GM12878 (cell line): ENCODE data around the gene GPR87. TPM values are rescaled to one million over a fixed set of nuclear protein-coding genes. Genes with fewer than 3 reads are reported as not detected.
A peak's percentile ranks its signal among the peaks of the same experiment; 100 is the strongest.

Experiments used
- ATAC-seq: fragments of 200-7000 bp; cut with Tn5 transposase; 3 replicates; pipeline ENCODE4 v1.9.1; 2020; ENCODE audit warnings: mild to moderate bottlenecking, moderate library complexity
- BruUV-seq: library from RNA; stranded (reverse); fragments of 400-500 nt; replicated peaks from 2 replicates; lab custom pipeline; 2021; lab: Mats Ljungman, UMichigan
- CTCF ChIA-PET: fragments of 300-600 bp; sonication (Branson Sonifier 250); formaldehyde crosslinking; extraction: SDS; loops from one replicate; lab custom pipeline; 2021; ENCODE audit warnings: inconsistent platforms; lab: Yijun Ruan, JAX
- POLR2A ChIA-PET: fragments of 350-600 bp; formaldehyde crosslinking; extraction: SDS; loops from one replicate; lab custom pipeline; 2021; ENCODE audit warnings: inconsistent platforms; lab: Charles Lee
- RAD21 ChIA-PET: fragments of 300-600 bp; sonication (Branson Sonifier 250); formaldehyde crosslinking; loops from one replicate; lab custom pipeline; 2023; ENCODE audit warnings: antibody characterized with exemption; ENCODE audit not compliant: unreplicated experiment; lab: Charles Lee
- SMC1A ChIA-PET: fragments of 300-600 bp; sonication (Branson Sonifier 250); formaldehyde crosslinking; loops from one replicate; lab custom pipeline; 2023; ENCODE audit not compliant: unreplicated experiment, uncharacterized antibody; lab: Charles Lee
- DNase-seq: peaks from one replicate; pipeline ENCODE4 v3.0.0-alpha.2; 2011; ENCODE audit warnings: low read depth, low spot score
- FAIRE-seq: peaks from 3 replicates; lab custom pipeline; 2011; peaks lifted over from hg19 to GRCh38; lab: Jason Lieb, UNC
- H2AFZ ChIP-seq: 2 replicates; pipeline ENCODE4 v1.6.0; 2011; ENCODE audit warnings: low read depth, low read length, control low read depth; ENCODE audit not compliant: control insufficient read depth
- H3K27ac ChIP-seq: 2 replicates; pipeline ENCODE4 v1.5.1; 2011; ENCODE audit warnings: control low read depth; ENCODE audit not compliant: control insufficient read depth, insufficient read depth
- H3K27me3 ChIP-seq, 2 experiments: replicated peaks in 1 of 2; 2 replicates each; pipeline versions ENCODE4 v1.6.0 to v1.6.1; 2011; ENCODE audit warnings: low read length in 1 of 2; ENCODE audit not compliant: control insufficient read depth in 2 of 2, insufficient read depth in 2 of 2
- H3K36me3 ChIP-seq, 2 experiments: 2 replicates each; pipeline ENCODE4 v1.5.1; 2011; ENCODE audit warnings: low read length in 1 of 2; ENCODE audit not compliant: control insufficient read depth in 2 of 2, insufficient read depth in 2 of 2
- H3K4me1 ChIP-seq: 2 replicates; pipeline ENCODE4 v1.6.1; 2011; ENCODE audit warnings: mild to moderate bottlenecking, low read length, moderate library complexity, mixed read lengths; ENCODE audit not compliant: control insufficient read depth, insufficient read depth
- H3K4me2 ChIP-seq: 2 replicates; pipeline ENCODE4 v1.6.0; 2011; ENCODE audit warnings: control low read depth; ENCODE audit not compliant: control insufficient read depth, insufficient read depth
- H3K4me3 ChIP-seq: fragments of 200-600 bp; sonication (generic); 2 replicates; pipeline ENCODE4 v1.5.1; 2016
- H3K79me2 ChIP-seq: 2 replicates; pipeline ENCODE4 v1.6.0; 2011; ENCODE audit warnings: low read length; ENCODE audit not compliant: control insufficient read depth, insufficient read depth
- H3K9ac ChIP-seq: 2 replicates; pipeline ENCODE4 v1.8.0; 2011; ENCODE audit warnings: low read length, control low read depth, mixed read lengths; ENCODE audit not compliant: control insufficient read depth, insufficient read depth
- H3K9me3 ChIP-seq: replicated peaks from 3 replicates; pipeline ENCODE4 v1.5.1; 2011; ENCODE audit warnings: mild to moderate bottlenecking, low read length; ENCODE audit not compliant: control insufficient read depth, insufficient read depth
- H4K20me1 ChIP-seq: 2 replicates; pipeline ENCODE4 v1.6.0; 2011; ENCODE audit not compliant: control insufficient read depth, insufficient read depth
- MXI1 ChIP-seq: fragments of 150-350 bp; IDR thresholded peaks from 2 replicates; pipeline ENCODE4 v1.6.1; 2011; ENCODE audit warnings: low read depth, mild to moderate bottlenecking, inconsistent platforms, low read length, improper control_type of control experiment
- PKNOX1 ChIP-seq: fragments of 450-650 bp; IDR thresholded peaks from 2 replicates; pipeline ENCODE4 v1.6.1; 2016; ENCODE audit warnings: mild to moderate bottlenecking
- PML ChIP-seq: IDR thresholded peaks from 2 replicates; pipeline ENCODE4 v1.6.1; 2012; ENCODE audit warnings: low read length, inconsistent platforms
- RAD21 ChIP-seq: IDR thresholded peaks from 2 replicates; pipeline ENCODE4 v1.6.1; 2011; ENCODE audit warnings: mild to moderate bottlenecking, low read depth, low read length, moderate library complexity; ENCODE audit not compliant: insufficient read depth
- SMAD1 ChIP-seq: fragments of 450-650 bp; IDR thresholded peaks from 2 replicates; pipeline ENCODE4 v1.6.1; 2018; ENCODE audit warnings: mild to moderate bottlenecking, low read depth; ENCODE audit not compliant: partially characterized antibody
- SMAD5 ChIP-seq: IDR thresholded peaks from 2 replicates; pipeline ENCODE4 v1.6.1; 2016; ENCODE audit warnings: antibody characterized with exemption, low read depth
- SMC3 ChIP-seq: IDR thresholded peaks from 2 replicates; pipeline ENCODE4 v1.6.1; 2011; ENCODE audit warnings: low read length, improper control_type of control experiment, borderline replicate concordance
- ZNF384 ChIP-seq: IDR thresholded peaks from 2 replicates; pipeline ENCODE4 v1.6.1; 2012; ENCODE audit warnings: low read depth, mild to moderate bottlenecking, low read length, improper control_type of control experiment, borderline replicate concordance
- WGBS: methylation state at CpG from one replicate; pipeline ENCODE4 v1.1.6; 2016; ENCODE audit warnings: low lambda C conversion rate; ENCODE audit not compliant: insufficient replicate concordance, insufficient coverage; ENCODE audit errors: missing lambda C conversion rate; 5-methylcytosine and 5-hydroxymethylcytosine counted together
- in situ Hi-C: fragments of 300-500 bp; cut with MboI; formaldehyde crosslinking; loops from 9 replicates; pipeline ENCODE4 v1.14.3; 2018; ENCODE audit warnings: mixed read lengths
- intact Hi-C: fragments of 100-400 bp; cut with micrococcal nuclease; formaldehyde crosslinking; loops from one replicate; pipeline ENCODE4 v1.14.2; 2022; ENCODE audit not compliant: unreplicated experiment
- polyA plus RNA-seq, 11 experiments: library from polyadenylated mRNA; depleted of rRNA in 4 of 11; unstranded in 6 of 11; stranded (reverse) in 5 of 11; fragments of >200 nt; fragmentation: Nextera tagmentation in 4 of 11; fragmentation: Illumina TruSeq in 1 of 11; extraction: Ambion mirVana in 4 of 11; extraction: Trizol in 1 of 11; gene quantifications; 1 replicate in 1 of 11; 2 replicates in 10 of 11; pipeline versions ENCODE4 v1.2.1 to v1.2.3, GENCODE V29; 2011 to 2016; ENCODE audit warnings: inconsistent platforms in 2 of 11, missing spikeins in 2 of 11, low read depth in 1 of 11
- total RNA-seq, 4 experiments: library from RNA; depleted of rRNA in 3 of 4; stranded (reverse); fragments of >200 nt in 3 of 4; fragmentation: Illumina TruSeq in 1 of 4; extraction: Trizol in 1 of 4; gene quantifications; 2 replicates each; pipeline versions ENCODE4 v1.2.1 to v1.2.3, GENCODE V29; 2013 to 2021
- TF ChIP-seq, protein P1 (sequence below), 3 experiments: IDR thresholded peaks in 2 of 3; conservative IDR thresholded peaks in 1 of 3; 2 replicates each; pipeline ENCODE4 v1.5.1; 2011; ENCODE audit warnings: low read depth in 3 of 3, low read length in 3 of 3, mild to moderate bottlenecking in 3 of 3, control low read depth in 2 of 3, moderate library complexity in 2 of 3, inconsistent platforms in 1 of 3, mixed read lengths in 1 of 3; ENCODE audit not compliant: control insufficient read depth in 2 of 3, insufficient read depth in 1 of 3; ENCODE audit errors: extremely low read depth in 1 of 3

Gene GPR87
- total and polyA plus RNA-seq, 10 of the 15 experiments (the other 5 are each of a cell fraction or from before 2014, with no cell fraction given), result 0.06 to 0.27 (median 0.16) TPM; not detected in 5

- BruUV-seq, result no TSS peak
- H2AFZ ChIP-seq, result no peak overlapping the region
- H3K36me3 ChIP-seq, result no peaks in the 10 kb centered on the region
- RAD21 ChIA-PET, result interaction anchor here (1.6 kb wide), 1 partner anchor 115 kb away, joined by 19 read pairs; no protein-coding TSS in a partner anchor
- no peak for ATAC-seq
- H3K27me3 ChIP-seq, result no peaks in the 10 kb centered on the region
- DNase-seq, result no peak
- no peak overlapping the region for H3K27ac ChIP-seq
- FAIRE-seq, result no peak
- H3K9me3 ChIP-seq, result no peaks in the 10 kb centered on the region
- H3K79me2 ChIP-seq, result no peaks in the 10 kb centered on the region
- H3K4me1 ChIP-seq, result peaks cover 2% of the 10 kb centered on the region
- POLR2A ChIA-PET, result no interaction called here
- SMC1A ChIA-PET, result interaction anchor here (0.6 to 6.7 kb wide), 6 partner anchors 15 to 121 kb away, joined by 3 to 98 read pairs (median 12); no protein-coding TSS in a partner anchor
- in situ Hi-C loops (no loop called here), intact Hi-C loops (loop anchor here (1.0 to 5.0 kb wide), 3 partner anchors 56 to 356 kb away; no protein-coding TSS in a partner anchor)
- no peak overlapping the region for H3K4me3 ChIP-seq
- no peak overlapping the region for H3K4me2 ChIP-seq
- TF ChIP-seq MXI1, result no peak
- TF ChIP-seq SMAD5, result no peak
- H4K20me1 ChIP-seq, result no peaks in the 10 kb centered on the region
- WGBS, result 44% methylated on average over 4 of the region's 4 CpGs
- H3K9ac ChIP-seq, result no peak overlapping the region
- CTCF ChIA-PET, result interaction anchor here (1.0 to 9.6 kb wide), 9 partner anchors 16 to 120 kb away, joined by 3 to 182 read pairs (median 18); no protein-coding TSS in a partner anchor
Observed at GRCh38 chr3:151283387-151283786, 33.2 kb downstream of the GPR87 start.

DNA sequence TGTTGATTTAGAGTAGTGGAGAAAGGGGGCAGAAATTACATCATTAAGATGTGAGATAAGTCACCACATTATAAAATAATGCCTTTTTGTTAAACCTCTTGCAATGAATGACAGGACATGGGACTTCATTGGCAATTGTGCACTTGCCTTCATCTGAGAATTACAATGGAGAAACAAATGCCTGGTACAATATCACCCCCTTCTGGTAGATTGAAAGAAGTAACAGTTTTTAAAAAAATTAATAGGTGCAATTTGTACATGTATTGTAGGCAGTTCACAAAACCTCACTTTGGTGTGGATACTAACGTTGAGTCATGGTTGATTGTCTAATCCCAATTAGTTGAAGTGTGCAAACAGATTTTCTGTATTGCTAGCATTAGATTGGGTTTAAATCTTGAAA lies 33.7 kb downstream of the GPR87 start:
- in situ Hi-C loops, result no loop called here
- 0% methylated on average over 1 of the region's 1 CpG for WGBS
- ChIA-PET RAD21 (interaction anchor here (0.6 to 1.6 kb wide), 6 partner anchors 52 to 185 kb away, joined by 3 to 19 read pairs (median 4); no protein-coding TSS in a partner anchor), SMC1A (interaction anchor here (0.7 to 6.7 kb wide), 11 partner anchors 10 to 126 kb away, joined by 3 to 98 read pairs (median 4); no protein-coding TSS in a partner anchor), CTCF (interaction anchor here (0.8 to 9.6 kb wide), 15 partner anchors 9 to 127 kb away, joined by 3 to 182 read pairs (median 4); no protein-coding TSS in a partner anchor), POLR2A (no interaction called here)
- Histone ChIP-seq H3K79me2 (no peaks in the 10 kb centered on the region), H3K9me3 (no peaks in the 10 kb centered on the region), H3K27me3 (no peaks in the 10 kb centered on the region), H3K9ac (no peak overlapping the region), H3K4me2 (no peak overlapping the region), H2AFZ (no peak overlapping the region), H3K27ac (no peak overlapping the region), H3K4me3 (no peak overlapping the region), H3K36me3 (no peaks in the 10 kb centered on the region), H4K20me1 (no peaks in the 10 kb centered on the region), H3K4me1 (peaks cover 6% of the 10 kb centered on the region)
- DNase-seq, result no peak
- no TSS peak for BruUV-seq
- peak; percentile 98 for FAIRE-seq
- intact Hi-C loops, result loop anchor here (1.0 to 5.0 kb wide), 3 partner anchors 56 to 356 kb away; no protein-coding TSS in a partner anchor
- ATAC-seq, result peak; percentile 77
- TF ChIP-seq, protein P1, sequence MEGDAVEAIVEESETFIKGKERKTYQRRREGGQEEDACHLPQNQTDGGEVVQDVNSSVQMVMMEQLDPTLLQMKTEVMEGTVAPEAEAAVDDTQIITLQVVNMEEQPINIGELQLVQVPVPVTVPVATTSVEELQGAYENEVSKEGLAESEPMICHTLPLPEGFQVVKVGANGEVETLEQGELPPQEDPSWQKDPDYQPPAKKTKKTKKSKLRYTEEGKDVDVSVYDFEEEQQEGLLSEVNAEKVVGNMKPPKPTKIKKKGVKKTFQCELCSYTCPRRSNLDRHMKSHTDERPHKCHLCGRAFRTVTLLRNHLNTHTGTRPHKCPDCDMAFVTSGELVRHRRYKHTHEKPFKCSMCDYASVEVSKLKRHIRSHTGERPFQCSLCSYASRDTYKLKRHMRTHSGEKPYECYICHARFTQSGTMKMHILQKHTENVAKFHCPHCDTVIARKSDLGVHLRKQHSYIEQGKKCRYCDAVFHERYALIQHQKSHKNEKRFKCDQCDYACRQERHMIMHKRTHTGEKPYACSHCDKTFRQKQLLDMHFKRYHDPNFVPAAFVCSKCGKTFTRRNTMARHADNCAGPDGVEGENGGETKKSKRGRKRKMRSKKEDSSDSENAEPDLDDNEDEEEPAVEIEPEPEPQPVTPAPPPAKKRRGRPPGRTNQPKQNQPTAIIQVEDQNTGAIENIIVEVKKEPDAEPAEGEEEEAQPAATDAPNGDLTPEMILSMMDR (IDR thresholded peaks at IDR 0.05 in 2 of 3, conservative IDR thresholded peaks at IDR 0.05 in 1 of 3; ENCODE audit: control insufficient read depth in 2 of 3, extremely low read depth in 1 of 3, insufficient read depth in 1 of 3, low read depth in 3 of 3, low read length in 3 of 3), result peak; percentile 49 to 67 (median 53); a peak in 5 of 6 replicates
- TF ChIP-seq PML, result no peak
- TF ChIP-seq SMC3, result peak; percentile 96
- peak; percentile 23; the same call in 1 of the 2 replicates for TF ChIP-seq PKNOX1
- peak; percentile 90 for TF ChIP-seq RAD21
- TF ChIP-seq SMAD1, result no peak
- peak; percentile 72 for TF ChIP-seq ZNF384
